22Rv1 (cell line): ENCODE measurements around the gene SLC26A2.

Experiments used
- ZFX ChIP-seq: fragments of 450-650 bp; IDR thresholded peaks from 2 replicates; pipeline ENCODE4 v1.6.1; 2017; ENCODE audit warnings: antibody characterized with exemption, borderline replicate concordance
- TF ChIP-seq, protein P1 (sequence below): fragments of 450-650 bp; IDR thresholded peaks from 2 replicates; pipeline ENCODE4 v1.5.1; 2017; ENCODE audit warnings: mild to moderate bottlenecking

DNA sequence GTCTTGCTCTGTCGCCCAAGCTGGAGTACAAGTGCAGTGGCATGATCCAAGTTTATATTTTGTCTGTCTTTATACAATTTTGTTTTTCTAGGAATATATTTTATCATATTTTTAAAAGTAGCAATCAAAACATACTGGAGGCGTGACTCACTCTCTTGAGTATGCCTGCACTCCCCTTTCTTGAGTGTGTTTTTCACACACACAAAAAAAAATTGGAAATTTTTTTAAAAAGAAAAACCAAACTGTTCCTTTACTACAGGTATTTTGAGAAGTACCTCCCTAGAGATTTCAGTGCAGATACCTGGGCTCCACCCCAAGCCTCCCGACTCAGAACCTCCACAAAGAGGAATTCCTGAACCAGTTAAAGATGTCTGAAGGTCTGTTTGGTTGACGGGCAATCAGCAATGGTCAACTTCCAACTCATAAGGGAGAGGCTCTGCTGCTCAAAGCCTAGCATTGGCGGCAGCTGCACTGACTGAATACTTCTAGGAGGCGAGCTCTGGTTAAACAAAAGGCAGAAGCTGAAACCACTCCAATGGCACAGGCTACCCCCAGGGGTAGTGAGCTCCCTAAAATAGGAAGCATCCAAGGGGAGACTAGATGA is 43.4 kb upstream of the SLC26A2 start:
- TF ChIP-seq, protein P1, sequence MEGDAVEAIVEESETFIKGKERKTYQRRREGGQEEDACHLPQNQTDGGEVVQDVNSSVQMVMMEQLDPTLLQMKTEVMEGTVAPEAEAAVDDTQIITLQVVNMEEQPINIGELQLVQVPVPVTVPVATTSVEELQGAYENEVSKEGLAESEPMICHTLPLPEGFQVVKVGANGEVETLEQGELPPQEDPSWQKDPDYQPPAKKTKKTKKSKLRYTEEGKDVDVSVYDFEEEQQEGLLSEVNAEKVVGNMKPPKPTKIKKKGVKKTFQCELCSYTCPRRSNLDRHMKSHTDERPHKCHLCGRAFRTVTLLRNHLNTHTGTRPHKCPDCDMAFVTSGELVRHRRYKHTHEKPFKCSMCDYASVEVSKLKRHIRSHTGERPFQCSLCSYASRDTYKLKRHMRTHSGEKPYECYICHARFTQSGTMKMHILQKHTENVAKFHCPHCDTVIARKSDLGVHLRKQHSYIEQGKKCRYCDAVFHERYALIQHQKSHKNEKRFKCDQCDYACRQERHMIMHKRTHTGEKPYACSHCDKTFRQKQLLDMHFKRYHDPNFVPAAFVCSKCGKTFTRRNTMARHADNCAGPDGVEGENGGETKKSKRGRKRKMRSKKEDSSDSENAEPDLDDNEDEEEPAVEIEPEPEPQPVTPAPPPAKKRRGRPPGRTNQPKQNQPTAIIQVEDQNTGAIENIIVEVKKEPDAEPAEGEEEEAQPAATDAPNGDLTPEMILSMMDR = no peak
- no peak for TF ChIP-seq ZFX
